OCI-M1 (cell line): Measurements from ENCODE around the gene GPHN.
"Not testable (repeated sequence)": the region's sequence is repeated elsewhere in the genome, so short reads cannot be mapped to it uniquely, and the experiment has no call there.

Source experiments
- DNase-seq: peaks from one replicate; lab custom pipeline; 2025; lab: John Stamatoyannopoulos, UW

Gene GPHN

DNA sequence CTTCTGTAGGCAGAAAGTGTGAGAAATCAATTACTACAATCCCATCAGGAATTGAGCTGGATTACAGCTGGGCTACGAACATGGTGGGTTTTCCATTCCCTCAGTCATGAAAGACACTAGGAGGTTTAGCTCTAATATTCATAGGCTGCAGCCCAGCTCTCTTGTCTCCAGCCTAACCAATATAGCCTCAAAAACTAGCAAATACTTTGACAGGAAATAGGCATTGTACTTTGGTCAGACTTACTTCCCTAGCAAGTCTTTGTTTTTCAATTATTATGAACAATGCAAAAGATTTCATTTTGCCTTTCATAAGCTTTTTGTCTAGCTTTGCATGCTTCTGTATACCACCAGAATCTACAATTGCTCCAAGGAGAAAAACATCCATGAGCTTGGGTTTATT is 296.2 kb downstream of the GPHN start:
- no peak for DNase-seq

DNA sequence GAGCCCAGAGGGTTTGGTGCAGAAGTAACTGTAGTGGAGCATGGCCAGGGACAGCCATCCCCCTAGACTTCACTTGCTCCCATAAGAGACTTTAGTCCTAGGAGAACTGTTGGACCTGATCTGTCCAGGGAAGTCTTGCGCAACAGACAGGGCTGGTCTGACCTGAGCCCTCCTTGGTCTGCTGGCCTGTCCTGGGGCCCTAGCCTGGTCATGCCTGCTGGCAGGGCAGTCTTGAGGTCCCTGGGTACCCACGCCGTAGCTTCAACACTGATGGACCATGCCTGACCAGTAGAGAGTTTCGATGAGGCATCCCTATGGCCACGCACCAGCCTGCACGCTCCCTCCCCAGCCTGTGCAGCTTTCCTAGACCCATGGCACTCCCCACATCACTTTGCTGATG is 305.7 kb downstream of the GPHN start:
- DNase-seq, result no peak

DNA sequence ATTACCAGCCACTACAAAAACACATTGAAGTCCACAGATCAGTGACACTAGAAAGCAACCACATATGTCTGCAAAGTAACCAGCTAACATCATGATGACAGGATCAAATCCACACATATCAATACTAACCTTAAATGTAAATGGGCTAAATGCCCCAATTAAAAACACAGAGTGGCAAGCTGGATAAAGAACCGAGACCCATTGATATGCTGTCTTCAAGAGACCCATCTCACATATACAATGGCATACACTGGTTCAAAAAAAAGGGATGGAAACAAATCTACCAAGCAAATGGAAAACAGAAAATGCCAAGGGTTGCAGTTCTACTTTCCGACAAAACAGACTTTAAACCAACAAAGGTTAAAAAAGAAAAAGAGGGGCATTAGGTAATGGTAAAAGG is 307.7 kb downstream of the GPHN start:
- no peak for DNase-seq

DNA sequence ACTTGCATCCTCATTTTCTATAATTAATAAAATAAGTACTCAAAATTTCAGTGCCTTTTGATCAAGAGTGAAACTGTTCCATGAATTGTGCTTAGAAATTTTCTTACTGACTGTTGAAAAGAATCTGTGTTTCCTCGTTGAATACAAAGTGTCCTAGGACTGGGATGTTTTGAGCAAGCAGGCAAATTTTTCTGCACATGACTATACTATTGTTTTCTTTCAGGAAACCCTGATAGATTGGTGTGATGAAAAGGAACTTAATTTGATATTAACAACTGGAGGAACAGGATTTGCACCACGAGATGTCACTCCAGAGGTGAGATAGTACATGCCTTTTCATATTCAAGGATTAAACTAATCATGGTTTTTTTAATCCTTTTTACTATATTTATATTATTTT is 316.3 kb downstream of the GPHN start:
- no peak for DNase-seq

DNA sequence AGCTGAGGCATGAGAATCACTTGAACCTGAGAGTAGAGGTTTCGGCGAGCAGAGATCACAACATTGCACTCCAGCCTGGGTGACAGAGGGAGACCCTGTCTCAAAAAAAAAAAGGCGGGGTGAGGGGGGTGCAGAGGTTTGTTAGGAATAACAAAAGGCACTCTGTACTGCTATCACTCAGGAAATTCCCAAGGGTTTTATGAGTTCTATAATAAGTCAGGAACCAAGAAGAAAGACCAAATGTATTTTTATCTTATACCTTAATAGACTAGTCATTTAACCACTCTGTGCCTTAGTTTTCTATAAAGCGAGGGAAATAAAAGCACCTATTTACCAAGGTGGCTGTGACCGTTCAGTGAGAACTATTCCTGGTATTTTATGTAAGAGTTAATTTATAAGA is 319.2 kb downstream of the GPHN start:
- no peak for DNase-seq

DNA sequence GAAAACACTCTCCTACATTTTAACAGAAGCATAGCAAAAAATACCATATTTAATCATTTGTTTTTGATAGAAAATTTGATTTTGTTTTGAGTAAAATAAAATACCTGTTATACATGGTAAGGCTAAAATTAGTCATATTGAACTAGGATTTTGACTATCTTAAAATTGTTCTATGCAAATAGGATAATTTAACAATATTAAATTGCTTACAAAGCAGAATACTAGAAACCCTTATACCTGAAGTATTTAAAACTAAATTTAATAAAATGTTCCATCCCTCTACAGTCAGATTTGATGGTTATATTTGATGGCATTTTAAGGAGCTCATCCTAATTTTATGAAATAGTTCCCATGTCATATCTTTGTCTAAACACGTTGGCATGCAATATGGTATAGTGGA is 323.2 kb downstream of the GPHN start:
- DNase-seq, result no peak

DNA sequence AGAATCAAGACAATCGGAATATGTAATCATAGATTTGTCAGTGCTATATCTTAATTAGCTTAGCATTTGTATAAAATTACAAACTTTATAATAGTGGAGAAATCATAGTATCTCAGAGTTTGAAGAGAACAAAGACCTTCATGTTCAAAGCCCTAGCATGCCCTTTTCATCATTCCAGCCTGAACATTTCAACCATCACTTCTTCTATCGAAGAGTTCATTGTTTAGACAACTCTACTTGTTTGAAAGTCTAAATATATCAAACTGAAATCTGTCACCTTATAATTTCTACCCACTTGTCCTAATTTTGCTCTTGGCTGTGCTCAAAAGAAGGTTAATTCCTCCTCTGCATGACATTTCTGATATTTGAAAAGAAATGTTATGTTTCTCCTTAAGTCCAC is 325.9 kb downstream of the GPHN start:
- no peak for DNase-seq

DNA sequence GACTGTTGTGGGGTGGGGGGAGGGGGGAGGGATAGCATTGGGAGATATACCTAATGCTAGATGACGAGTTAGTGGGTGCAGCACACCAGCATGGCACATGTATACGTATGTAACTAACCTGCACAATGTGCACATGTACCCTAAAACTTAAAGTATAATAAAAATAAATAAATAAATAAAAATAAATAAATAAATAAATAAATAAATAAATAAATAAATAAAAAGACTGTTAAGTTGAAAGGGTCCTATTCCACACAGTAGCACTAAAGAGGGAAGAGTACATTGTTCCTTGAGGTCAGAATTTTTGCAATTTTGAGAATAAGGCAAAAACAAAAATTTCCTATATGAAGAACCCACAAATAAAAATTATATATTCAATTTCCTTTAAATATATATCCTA is 329.5 kb downstream of the GPHN start:
- DNase-seq, result not testable (repeated sequence)

DNA sequence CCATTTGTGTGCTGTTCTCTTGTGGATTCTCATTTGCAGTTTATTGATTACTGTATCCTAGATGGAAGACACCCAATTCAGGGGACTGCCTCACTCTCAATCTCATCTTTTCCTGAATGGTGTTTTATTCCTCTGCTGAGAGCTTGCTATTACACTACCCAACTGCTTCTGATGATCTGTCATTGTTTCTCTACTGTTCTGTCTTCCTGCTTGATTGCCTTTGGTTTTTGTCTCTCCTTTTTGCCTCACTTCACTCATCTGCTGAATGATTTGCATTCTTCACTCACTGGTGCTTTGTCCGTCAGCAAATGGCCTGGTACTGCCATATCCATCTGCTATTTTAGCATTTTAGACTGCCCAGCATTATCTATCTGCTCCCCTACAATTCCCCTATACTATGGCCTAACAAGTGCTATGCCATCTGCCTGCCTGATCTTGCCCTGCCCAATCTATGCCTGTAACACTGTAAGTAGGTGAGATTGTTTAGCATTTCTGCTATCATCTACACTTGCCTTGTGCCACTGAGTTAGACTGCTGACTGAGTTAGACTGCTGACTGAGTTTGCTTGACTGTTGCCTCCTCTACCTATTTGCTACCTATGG is 335.1 kb downstream of the GPHN start:
- no peak for DNase-seq

DNA sequence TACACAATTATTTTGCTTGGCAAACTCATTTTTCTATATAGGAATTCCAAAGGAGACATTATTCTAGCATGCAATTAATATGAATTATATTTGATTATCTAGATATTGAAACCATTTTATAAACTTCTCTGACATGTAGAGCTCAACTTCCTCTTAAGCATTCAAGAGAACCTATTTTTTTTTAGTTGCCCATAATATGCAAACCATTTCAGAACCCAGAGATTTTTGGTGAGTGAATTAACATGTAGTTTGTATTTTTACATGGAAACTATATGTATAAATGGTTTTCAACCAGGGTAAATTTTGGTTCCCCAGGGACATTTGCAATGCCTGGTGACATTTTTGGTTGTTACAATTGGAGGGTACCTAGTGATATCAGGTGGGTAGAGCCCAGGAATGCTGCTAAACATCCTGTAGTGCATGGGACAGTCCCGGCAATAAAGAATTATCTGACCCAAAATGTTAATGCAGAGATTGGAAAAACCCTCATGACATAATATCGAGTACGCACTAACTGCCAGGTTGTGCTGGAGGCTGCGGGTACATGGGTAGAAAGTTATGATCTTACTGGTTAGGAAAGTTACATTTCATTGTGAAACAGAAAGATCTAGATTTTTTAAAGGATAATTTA is 342.4 kb downstream of the GPHN start:
- no peak for DNase-seq

DNA sequence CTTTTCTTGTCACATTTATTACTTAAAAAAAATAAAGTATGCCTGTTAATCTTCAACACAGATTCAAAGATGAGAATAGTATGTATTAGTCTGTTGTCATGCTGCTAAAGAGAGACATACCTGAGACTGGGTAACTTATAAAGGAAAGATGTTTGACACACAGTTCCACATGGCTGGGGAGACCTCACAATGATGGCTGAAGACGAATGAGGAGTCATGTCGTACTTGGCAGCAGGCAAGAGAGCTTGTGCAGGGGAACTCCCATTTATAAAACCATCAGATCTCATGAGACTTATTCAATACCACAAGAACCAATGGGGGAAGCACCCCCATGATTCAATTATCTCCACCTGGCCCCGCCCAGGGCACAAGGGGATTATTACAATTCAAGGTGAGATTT is 345.4 kb downstream of the GPHN start:
- no peak for DNase-seq

DNA sequence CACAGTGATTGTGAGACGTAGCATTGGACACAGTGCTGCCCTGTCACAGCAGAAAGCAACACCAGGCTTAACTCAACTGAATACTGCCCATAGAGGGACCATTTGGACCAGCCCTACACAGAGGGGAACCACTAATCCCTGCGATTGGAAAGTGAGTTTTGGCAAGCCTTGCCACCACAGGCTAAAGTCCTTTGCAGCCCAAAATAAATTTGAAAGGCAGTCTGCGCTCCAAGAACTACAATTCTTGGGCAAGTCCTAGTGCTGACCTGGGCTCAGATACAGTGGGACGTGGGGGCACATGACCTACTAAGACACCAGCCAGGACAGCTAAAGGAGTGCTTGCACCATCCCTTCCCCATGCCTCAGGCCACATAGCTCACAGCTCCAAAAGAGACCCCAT is 349.9 kb downstream of the GPHN start:
- no peak for DNase-seq

DNA sequence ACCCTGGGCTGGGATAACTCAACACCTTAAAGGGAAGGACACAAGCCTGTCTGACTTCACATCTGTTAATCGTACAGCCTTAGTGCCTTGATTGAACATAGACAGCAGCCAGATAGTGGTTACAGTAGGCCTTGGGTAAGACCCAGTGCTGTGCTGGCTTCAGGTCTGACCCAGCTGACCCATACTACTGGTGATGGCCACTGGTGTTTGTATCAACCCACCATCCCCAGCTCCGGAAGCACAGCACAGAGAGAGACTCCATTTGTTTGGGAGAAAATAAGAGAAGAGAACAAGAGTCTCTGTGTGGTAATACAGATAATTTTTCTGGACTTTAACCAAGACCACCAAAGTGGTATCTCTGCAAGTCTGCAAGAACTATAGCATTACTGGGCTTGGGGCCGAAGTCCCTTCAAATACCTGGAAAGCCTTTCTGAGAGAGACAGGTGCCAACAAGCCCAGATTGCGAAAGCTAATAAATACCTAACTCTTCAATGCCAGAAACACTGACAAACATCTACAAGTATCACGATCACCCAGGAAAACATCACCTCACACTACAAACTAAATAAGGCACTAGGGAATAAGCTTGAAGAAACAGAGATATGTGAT is 351.2 kb downstream of the GPHN start:
- no peak for DNase-seq

DNA sequence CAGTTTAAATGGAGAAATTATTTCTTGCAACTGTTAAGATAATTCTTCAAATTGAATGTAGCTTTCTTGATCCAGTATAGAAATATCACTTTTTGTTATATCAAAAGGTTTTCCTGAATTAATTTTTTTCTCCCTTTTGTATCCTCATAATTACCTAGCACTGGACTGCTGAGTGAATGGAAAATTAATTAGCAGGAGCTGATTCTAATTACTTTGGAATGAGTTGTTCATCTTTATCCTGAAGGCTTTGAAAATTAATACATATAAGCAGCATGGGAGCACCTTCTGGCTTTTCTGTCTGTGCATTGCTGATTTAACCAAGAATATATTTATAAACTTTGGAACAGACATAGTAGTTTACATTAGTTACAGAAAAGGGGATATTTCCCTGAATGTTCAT is 373.6 kb downstream of the GPHN start:
- no peak for DNase-seq

DNA sequence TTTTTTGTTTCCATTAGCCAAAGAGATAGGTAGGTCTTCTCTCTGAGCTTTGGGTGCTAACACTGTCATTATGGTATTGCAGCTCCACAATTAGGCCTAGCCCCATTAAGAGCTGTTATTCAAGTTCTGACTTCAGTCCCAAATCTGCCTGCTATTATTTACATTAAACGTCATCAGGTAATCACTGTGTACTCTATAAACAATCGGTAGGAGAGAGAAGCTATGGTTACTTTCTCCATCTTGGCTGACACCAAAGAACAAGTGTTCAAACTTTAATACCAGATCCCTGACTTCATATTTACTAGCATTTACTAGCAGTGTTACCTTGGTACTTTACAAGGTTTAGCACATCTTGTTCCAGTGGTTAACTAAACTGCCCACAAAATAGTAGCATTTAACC is 376.2 kb downstream of the GPHN start:
- no peak for DNase-seq

DNA sequence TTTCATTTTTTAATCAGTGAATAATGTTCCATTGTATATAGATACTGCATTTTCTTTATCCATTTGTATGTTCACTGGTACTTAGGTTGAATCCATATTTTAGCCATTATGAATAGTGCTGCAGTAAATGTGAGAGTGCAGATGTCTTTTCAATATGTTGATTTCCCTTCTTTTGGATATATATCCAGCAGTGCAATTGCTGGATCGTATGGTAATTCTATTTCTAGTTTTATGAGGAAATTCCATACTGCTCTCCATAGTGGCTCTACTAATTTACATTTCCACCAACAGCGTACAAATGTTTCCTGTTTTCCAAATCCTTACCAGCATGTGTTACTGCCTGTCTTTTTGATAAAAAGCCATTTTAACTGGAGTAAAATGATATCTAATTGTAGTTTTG is 392.8 kb downstream of the GPHN start:
- no peak for DNase-seq

DNA sequence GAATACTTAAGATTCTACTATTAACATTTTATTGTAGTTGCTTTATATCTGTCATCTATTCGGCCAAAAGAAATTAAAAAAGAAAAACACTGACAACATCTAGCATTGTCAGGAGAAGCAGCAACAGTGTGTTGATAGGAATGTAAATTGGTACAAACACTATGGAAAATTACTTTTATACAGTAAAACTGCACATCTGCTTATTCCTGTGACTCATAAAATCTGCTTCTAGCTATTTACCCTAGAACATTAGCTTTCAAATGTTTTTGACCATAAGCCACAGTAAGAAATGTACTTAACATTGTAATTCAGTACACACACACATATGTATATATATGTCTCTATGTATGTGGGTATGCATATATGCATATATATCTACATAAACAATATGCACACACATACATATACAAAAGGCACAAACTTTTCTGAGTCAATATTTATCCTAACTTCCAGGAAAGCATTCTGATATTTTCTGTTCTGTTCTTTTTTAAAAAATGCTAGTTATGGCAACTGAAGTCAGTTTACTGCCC is 402.4 kb downstream of the GPHN start:
- DNase-seq, result no peak

DNA sequence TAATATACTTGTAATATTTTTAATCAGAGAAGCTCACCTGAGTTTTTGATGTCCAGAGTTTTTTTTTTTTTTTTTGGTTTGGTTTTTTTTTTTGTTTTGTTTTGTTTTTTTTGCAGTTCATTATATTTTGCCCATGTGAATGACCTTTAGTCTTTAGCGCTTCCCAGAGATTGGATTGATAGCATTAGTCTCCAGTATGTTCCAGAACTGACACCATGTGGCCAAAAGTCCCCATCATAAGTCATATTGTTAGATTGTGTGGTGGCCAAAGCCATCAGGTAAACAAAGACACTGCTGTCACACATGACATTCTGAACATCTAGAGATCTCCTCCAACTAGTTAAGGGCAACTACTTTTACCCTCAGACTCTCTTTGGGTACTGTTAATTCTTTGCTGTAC is 408.5 kb downstream of the GPHN start:
- no peak for DNase-seq

DNA sequence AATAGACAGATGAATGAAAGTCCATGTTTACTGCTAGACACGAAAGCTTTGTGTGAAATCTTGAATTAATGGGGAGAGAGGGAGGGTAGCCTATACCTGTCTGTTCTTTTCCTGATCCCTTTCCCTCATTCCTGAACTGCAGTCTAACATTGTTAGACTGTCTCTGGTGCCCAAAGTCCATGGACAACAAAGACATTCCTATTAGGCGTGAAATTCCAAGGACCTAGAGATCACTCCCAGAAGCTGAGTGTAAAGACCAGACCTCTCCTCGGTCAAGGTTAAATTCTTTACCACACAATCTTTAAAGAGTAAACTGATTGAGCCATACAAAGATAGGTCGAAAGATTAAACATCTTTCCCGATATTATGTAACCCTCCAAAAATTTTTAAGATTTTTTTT is 410.6 kb downstream of the GPHN start:
- DNase-seq, result no peak

DNA sequence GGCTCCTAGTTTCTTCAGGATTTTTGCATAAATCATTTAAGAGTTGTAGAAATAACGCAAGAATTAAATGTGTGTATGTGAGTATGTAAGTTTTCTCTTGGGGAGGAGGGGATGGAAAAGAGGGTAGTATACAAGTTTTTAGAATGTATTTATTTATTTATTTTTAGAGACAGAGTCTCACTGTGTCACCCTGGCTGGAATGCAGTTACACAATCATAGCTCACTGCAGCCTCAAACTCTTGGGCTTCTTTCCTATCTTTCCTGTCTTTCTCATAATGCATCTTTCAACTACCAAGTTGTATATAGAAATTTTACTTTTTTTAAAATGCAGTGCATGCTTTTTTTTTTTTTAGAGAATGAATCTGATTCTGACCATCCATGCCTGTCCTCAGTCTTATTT is 412.2 kb downstream of the GPHN start:
- DNase-seq, result no peak

DNA sequence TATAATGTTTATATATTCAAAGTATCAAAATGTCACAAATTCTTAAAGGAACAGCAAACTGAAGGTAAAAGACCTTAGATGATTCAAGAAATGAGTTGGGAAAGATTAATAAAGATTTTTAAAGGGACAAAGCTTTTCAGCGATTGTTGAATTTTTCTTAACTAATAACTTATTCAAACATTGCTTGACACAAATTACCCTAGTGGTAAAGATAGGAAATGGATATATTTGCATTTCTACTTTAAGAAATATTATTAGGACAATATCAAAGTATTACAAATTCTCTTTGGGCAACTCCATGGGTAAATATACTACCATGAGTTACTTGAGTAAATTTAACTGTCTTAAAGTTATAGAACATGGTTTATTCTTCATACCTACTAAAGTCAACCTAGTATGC is 415.3 kb downstream of the GPHN start:
- DNase-seq, result no peak

DNA sequence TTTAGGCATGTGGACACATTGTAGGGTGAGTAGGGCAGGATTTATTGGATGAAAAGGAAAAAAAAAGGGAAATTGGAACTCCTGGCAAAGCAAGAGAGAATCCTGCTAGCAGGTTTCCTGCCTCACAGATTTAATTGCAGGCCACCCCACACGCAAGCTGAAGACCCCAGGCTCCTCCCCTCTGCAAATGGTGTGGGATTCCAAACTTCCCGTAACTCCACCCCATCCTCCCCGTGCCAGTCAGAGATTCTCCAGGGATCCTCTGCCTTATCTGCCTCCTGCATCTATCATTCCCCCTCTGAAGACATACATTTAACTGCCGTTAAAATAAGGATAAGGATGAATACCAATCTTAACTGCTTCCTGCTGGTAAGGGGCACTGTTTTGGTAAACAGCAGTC is 431.5 kb downstream of the GPHN start:
- no peak for DNase-seq

DNA sequence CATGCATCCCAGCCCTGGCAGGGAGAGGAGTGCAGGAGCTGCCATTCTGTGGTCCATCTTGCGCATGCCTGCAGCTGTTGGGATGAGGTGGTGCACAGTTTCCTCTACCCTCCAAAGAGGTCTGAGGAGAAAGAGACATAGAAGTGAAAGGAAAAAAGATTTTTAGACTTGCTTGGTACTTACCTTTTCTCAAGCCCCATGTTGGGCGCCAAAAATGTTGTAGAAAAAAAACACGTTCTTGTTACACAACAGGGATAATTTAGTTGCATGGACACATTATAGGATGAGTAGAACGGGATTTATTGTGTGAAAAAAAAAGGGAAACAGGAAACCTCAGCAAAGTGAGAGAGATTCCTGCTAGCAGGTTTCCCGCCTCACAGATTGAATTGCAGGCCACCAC is 436.9 kb downstream of the GPHN start:
- no peak for DNase-seq

DNA sequence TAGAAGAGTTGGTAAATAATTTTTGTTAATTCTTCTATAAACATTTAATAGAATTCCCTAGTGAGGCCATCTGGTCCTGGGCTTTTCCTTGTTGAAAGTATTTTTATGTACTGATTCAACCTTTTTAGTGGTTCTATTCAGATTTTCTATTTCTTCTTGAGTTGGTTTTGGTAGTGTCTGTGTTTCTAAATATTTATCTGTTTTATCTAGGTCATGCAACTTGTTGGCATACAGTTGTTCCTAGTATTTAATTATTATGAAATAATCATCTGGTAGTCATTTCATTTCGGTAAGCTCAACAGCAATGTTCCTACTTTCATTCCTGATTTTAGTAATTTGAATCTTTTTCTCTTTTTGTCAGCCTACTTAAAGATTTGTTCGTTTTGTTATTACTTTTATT is 447.2 kb downstream of the GPHN start:
- DNase-seq, result no peak
